Esophagus mucosa (tissue), 1 donor: ENCODE measurements around the gene STK31. TPM values are rescaled to one million over a fixed set of nuclear protein-coding genes. Genes with fewer than 3 reads are reported as not detected.
"Not testable (repeated sequence)": the region's sequence is repeated elsewhere in the genome, so short reads cannot be mapped to it uniquely, and the experiment has no call there.

Experiments
- ATAC-seq: fragments of 200-7000 bp; cut with Tn5 transposase; one replicate; pipeline ENCODE4 v1.9.1; 2020
- total RNA-seq: library from RNA; stranded (reverse); gene quantifications from one replicate; pipeline ENCODE4 v1.2.4, GENCODE V29; 2023
- donor health status: DM: yes; HTN: yes; CAD: no.

The STK31 gene
- total RNA-seq, 1 donor from 2014 or later: 0.16 TPM

DNA sequence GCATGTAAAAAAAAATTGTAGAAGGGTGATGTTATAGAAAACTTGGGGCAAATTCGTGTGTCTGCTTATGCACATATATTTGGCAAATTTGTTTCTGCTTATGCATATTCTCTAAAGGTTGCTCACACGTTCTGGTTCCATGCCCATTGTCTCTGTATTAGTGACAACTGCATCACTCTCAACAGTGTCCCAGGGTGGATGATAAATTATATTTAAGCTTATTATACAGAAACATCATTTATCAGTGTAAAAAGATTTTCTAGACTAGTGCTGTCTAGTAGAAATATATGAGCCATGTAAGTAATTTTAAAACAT, 4.1 kb downstream of the STK31 start:
- ATAC-seq: no peak

DNA sequence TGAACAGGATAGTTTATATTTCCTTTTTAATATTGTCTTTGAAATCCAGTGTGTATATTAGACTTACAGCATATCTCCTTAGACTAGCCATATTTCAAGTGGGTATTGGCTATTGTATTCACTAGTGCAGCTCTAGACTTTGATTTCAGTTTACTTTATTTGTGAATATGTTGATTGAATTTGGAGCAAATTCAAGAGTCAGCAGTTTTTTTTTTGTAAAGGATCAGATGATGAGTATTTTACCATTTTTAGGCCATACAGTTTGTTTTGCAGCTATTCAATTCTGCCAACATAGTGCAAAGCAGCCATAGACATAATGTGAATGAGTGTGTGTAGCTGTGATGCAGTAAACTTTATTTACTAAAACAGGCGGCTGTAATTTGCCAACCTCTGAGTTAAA, 4.6 kb downstream of the STK31 start:
- ATAC-seq: no peak

DNA sequence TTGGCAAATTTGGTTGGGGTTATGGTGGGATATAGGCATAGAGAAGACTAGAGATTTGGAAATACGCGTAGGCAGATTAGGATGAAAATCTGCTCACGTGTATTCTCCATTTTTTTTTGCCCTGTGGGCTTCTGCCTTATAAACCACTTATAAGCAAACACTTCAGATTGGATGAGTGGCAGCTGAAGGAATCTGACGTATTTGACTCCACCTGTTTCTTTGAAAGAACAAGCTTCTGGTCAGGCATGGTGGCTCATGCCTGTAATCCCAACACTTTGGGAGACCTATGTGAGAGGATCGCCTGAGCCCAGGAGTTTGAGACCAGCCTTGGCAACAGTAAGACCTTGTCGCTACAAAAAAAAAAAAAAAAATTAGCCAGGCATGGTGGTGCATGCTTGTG, 5.1 kb downstream of the STK31 start:
- no peak for ATAC-seq

DNA sequence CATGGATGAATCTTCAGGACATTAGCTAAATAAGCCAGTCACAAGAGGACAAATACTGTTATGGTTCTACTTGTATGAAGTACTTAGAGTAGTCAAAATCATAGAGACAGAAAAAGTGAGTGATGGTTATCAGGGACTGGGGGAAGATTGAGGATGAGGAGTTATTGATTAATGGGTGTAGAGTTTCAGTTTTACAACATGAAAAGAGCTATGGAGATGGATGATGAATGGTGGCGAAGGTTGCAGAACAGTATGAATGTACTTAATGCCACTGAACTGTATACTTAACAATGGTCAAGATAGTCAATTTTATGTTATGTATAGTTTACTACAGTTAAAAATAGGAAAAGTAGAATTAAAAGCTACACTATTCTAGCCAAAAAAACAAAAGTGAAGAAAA, 7.8 kb downstream of the STK31 start:
- ATAC-seq: no peak

DNA sequence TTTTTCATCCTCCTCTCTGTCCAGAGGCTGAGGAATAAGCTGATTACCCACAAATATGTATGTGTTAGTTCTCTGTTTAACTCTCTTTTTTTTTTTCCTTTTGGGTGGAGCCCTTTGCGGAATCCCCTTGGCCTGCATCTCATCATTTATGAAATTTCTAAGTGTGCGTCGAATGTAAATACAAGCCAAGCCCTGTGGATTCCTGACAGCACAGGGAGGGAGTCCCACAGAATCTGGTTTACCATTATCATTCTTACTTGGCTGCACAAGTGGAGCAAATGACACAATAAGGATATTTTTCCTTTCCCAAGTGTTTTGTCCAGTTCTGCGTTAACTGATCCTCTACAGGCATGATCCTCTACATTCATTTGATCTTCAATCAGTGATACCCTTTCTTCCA, 11.4 kb downstream of the STK31 start:
- ATAC-seq: no peak

DNA sequence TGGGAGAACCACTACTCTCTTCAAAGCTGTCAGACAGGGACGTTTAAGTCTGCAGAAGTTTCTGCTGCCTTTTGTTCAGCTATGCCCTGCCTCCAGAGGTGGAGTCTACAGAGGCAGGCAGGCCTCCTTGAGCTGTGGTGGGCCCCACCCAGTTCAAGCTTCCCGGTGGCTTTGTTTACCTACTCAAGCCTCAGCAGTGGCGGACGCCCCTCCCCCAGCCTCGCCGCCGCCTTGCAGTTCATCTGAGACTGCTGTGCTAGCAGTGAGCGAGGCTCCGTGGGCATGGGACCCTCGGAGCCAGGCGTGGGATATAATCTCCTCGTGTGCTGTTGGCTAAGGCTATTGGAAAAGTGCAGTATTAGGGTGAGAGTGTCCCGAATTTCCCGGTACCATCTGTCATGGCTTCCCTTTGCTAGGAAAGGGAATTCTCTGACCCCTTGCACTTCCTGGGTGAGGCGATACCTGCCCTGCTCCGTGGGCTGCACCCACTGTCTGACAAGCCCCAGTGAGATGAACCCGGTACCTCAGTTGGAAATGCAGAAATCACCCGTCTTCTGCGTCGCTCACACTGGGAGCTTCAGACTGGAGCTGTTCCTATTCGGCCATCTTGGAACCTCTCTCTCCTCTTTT, 12.7 kb downstream of the STK31 start:
- not testable (repeated sequence) for ATAC-seq

DNA sequence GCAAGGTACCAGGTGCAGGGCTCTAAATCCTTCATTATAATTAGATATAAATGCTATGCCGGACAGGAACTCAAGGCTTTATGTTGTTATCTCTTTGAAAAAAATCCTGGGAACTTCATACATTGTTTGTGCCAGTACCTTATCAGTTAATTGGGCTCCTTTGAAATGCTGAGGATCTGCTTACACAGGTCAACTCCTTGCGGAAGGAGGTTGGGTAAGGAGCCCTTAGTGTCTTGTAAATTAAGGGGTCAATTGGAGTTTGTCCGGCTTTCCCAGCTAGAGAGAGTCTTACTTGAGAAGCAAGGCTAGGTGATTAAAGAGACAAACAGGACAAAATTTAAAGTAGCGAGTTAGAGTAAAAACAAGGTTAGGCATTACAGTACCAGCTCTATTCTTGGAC, 14.1 kb downstream of the STK31 start:
- not testable (repeated sequence) for ATAC-seq

DNA sequence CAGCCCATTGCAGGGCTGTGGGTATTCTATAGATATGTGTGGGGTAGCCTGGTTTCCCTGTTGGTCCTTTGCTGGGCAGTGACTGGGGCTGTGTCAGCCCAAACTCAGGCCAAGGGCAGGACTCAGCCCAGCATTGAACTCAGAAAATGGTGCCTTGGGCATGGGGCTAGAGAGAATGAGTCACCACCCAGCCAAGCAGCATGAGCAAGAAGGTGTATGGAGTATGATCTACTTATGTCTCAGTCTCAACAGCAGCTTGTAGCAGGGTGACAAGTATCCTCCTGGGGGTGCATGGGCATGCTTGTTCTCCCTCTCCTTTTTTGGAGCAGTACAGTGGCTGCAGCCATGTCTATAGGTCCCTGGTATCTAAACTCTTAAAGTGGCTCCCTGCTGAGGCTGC, 32.0 kb downstream of the STK31 start:
- ATAC-seq: peak; percentile 33

DNA sequence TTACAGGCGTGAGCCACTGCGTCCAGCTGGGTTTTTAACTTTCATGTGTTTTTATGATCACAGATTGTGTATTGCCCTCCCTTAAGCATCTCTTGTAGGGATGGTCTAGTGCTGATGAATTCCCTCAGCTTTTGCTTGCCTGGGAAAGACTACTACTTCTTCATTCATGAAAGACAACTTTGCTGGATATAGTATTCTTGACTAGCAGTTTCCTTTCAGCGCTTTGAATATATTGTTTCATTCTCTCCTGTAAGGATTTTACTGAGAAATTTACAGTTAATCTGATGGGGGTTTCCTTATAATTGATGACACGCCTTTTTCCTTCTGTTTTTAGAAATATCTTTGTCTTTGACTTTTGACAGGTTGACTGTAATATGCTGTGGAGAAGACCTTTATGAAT, 33.2 kb downstream of the STK31 start:
- ATAC-seq: no peak

DNA sequence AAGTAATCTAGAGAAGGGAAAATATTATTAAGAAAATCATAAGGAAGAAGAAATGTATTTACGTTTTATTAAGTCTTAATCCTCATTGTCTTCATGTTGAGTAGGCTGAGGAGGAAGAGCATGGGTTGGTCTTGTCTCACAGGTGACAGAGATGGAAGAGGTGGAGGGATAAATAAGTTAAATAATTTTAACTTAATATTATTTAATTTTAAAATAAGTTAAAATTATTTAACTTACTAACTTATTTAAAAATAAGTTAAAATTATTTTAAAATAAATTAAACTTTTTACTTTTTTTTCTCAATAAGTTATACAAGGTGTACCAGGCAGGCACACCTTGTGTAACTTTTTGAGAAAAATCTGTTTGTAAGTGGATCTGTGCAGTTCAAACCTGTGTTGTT, 36.6 kb downstream of the STK31 start:
- ATAC-seq: no peak

DNA sequence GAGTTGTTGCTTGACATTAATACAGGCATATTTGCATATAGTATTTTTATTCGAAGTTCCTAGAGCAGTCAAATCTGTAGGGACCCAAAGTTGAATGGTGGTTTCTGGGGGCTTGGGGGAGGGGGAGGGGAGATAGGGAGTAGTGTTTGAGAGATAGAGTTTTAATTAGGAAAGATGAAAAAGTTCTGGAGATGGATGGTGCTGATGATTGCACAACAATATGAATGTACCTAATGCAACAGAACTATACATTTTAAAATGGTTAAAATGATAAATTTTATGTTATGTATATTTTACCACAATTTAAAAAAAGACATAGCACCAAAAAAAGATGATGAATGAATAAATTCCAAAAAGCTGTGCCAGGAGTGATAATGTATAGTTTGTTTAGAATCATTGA, 41.8 kb downstream of the STK31 start:
- no peak for ATAC-seq

DNA sequence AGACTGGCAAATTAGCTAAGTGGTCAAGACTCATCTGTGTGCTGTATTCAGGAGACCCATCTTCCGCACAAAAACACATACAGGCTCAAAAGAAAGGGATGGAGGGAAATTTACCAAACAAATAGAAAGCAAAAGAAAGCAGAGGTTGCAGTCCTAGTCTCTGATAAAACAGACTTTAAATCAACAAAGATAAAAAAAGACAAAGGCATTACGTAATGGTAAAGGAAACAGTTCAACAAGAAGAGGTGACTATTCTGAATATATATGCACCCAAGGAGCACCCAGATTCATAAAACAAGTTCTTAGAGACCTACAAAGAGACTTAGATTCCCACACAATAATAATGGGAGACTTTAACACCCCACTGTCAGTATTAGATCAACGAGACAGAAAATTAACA, 48.8 kb downstream of the STK31 start:
- not testable (repeated sequence) for ATAC-seq

DNA sequence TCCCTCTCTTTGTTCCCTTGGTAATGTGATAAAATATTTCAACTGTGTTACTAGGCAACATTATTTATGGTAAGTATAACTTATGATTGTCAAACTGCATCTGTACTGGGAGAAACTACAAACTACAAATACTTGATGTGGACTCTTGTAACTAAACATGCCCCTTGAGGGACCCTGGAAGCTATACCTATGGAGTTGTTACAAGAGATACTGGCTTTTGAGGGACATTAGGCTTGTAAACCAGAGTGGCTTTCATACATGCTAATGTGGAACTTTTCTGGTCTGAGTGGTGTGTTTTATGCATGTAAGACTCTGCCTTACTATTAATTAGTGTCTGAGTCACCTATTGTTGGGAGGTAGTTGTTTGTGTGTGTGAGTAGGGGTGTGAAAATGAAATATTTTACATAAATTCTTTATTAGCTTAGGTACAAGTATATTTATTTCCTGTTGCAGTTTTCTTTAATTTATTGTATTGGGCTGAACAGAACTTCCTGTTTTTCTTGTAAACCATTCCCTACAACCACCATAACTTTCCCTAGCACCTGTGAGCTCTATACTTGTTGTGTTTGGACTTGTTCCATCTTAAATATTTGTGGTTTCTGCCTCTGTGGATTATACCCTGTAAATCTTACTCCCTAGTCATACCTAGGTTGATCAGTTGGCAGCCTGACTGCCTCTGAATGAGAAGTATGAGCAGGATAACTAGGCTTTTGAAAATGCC, 49.8 kb downstream of the STK31 start:
- peak; percentile 48 for ATAC-seq

DNA sequence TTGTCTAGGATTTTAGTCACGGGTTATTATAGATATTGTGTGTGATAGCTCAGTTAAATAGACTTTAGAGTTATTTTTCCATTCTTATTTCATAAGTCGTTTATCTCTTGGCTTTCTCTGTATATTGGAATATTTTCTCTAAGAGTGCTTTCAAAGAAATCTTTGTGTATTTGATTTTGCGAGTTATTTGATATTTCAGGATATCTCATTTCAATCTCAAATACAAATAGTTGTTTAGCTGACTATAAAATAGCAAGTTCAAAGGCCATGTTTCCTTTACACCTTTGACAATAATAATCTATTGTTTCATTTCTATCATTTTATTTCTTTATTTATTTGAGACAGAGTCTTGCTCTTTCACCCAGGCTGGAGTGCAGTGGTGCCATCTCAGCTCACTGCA, 55.9 kb downstream of the STK31 start:
- no peak for ATAC-seq

DNA sequence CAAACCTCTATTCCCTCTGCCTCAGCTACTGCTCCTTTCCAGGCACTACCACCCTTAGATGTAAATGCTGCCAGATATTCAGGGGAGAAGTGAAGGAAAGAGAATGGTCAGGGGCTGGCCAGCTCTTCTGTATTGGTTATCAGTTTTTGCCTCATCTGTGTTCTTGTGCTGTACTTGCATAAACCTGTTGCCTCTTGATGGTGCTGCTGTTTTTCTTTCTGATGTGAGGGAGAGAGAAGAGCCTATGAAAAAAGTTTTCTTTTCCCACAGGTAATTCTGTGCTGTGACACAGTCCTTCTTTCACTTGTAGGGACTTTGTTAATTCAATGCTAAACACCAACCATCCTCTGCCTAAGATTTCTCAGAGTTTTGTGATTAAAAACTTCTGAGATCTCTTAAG, 57.5 kb downstream of the STK31 start:
- ATAC-seq: no peak

DNA sequence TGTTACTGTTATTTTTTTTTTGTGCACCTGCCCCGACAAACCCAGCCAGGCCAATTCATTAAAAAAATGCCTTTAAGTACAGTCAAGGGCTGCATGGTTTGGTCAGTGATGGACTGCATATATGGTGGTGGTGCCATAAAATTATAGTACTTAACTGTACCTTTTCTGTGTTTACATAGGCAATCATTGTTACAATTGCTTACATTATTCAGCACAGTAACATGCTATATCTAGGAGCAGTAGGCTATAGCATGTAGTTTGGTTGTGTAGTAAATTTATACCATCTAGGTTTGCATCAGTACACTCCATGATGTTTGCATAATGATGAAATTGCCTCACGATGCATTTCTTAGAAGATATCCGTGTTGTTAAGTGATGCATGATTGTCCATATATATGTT, 58.0 kb downstream of the STK31 start:
- ATAC-seq: no peak

DNA sequence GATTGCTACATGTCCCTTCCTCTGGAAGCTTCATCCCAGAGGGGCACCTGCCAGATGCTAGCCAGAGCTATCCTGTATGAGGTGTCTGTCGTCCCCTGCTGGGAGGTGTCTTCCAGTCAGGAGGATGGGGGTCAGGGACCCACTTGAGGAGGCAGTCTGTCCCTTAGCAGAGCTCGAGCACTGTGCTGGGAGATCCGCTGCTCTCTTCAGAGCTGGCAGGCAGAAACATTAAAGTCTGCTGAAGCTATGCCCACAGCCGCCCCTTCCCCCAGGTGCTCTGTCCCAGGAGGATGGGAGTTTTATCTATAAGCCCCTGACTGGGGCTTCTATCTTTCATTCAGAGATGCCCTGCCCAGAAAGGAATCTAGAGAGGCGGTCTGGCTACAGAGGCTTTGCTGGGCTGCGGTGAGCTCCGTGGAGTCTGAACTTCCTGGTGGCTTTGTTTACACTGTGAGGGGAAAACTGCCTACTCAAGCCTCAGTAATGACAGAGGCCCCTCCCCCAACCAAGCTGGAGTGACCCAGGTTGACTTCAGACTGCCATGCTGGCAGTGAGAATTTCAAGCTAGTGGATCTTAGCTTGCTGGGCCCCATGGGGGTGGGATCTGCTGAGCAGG, 69.3 kb downstream of the STK31 start:
- ATAC-seq: not testable (repeated sequence)

DNA sequence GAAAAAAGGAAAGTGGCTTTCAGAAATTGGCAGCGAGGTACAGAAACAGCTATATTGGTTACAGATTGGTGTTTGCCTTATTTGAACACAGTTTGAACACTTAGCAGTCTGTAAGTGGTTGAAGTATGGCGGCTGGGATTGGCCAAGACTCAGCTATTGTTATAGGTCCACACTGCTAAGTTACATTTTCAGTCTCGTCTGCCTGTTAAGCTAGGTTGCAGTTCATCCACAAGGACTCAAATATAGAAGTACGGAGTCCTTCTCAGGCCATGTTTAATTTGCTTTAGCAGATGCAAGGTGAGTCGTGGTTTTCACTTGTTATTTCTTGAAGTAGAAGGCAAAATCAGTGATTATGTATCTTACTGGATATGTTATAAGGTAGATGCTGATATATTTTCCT, 73.1 kb downstream of the STK31 start:
- no peak for ATAC-seq

DNA sequence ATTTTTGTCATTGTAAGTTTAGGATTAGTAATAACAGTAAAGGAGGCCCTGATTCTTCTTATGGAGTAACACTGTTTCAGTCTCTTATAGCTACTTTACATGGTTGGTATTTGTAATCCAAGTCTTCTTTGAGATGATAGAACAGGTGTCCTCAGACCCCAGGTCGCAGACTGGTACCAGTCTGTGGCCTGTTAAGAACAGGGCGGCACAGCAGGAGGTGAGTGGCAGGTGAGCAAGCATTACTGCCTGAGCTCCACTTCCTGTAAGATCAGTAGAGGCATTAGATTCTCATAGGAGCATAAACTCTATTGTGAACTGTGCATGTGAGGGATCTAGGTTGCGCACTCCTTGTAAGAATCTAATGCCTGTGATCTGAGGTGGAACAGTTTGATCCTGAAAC, 77.3 kb downstream of the STK31 start:
- no peak for ATAC-seq

DNA sequence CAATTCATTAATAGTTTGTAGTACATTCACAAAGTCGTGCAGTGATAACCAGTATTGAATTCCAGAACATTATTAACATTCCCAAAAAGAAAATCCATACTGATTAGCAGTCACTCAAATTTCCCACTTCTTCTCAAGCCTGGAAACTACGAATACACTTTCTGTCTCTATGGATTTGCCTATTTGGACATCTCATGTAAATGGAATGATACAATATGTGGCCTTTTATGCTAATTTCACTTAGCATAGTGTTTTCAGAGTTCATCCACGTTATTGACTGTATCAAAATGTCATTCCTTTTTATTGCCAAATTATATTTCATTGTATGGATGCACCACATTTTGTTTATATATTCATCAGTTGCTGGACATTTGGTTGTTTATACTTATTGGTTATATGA, 78.8 kb downstream of the STK31 start:
- ATAC-seq: no peak

DNA sequence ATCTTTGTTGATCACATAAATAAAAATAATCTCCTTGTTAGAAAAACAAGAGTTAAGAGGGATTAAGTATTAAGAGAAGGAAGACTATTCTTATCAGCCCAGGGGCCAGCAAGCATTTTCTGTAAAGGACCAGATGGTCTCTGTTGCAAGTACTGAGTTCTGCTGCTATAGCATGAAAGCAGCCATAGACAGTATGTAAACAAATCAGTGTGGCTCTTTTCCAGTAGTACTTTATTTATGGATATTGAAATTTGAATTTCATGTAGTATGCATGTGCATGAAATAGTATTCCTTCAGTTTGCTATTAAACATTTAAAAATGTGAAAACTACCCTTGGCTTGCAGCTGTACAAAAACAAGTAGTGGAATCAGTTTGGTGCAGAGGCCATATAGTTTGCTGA, 81.7 kb downstream of the STK31 start:
- ATAC-seq: no peak

DNA sequence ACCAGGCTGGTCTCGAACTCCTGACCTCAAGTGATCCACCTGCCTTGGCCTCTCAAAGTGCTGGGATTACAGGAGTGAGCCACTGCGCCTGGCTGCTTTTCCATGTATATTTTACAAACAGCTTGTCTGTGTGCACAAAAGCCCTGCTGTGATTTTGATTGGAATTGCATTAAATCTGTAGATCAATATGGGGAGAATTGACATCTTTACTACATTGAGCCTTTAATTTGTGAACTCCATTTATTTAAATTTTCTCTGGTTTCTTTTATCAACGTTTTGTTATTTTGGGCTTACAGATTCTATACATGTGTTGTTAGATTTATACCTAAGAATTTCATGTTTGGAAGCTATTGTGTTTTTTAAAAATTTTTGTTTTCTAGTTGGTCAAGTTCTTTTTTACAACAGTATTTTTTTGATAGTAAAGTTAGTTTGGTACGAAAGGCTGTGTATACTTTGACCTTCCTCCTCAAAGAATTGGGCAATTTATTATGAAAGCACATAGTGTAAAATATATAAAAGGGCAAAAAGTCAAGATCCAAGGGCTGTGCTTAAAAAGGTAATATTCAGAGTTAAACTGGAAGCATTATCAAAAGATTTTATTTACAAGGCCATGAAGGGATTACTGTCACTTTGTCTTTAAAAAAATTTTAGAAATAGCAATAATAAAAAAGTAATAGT, 92.8 kb downstream of the STK31 start:
- no peak for ATAC-seq

DNA sequence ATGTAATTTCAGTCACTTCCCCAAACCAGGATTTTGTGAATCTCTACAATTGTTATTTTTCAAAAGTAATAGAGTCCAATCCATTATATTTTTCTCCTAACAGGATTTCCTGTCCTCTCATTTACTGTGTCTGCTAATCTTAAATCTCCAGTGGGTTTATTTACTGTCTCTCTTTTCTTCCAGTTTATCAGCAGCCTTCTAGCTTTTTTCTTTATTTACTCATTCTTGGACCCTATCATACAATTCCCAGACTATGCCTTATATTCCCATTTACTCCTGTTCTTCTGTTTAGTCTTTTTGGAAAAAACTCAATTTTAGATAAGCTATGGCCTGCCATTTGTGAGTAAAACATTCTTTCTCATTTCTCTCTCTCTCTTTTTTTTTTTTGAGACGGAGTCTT, 94.7 kb downstream of the STK31 start:
- no peak for ATAC-seq

DNA sequence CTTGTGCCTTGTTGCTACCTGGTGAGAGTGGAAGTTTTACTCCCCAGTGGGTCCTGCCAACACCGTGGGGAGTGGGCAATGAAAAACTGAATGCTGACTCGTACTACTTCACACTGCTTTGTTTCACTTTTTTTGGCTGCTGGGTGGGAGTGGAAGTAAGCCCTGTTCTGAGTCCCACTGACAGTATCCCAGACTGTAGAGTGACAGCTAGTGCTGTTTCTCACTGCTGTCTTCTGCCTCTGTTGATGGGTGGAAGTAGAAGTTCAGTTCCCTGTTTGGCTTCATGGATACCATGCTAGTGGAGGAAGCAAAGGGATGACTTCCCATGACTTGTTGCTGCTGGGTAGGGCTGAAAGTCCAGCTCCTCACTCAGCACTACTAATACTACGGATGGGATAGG, 98.4 kb downstream of the STK31 start:
- ATAC-seq: no peak
